Esophagus muscularis mucosa (tissue), 4 donors: ENCODE measurements around the gene SLC9C2. TPM values are rescaled to one million over a fixed set of nuclear protein-coding genes. Genes with fewer than 3 reads are reported as not detected.
A peak's percentile ranks its signal among the peaks of the same experiment; 100 is the strongest.
"Not testable (repeated sequence)": the region's sequence is repeated elsewhere in the genome, so short reads cannot be mapped to it uniquely, and the experiment has no call there.

Source experiments
- DNase-seq: peaks from one replicate; pipeline ENCODE4 v3.0.0-alpha.2; 2017; ENCODE audit errors: extremely low spot score
- H3K27ac ChIP-seq, 4 donors: fragments of 200-600 bp; sonication (generic); replicated peaks in 1 of 4; 1 replicate in 3 of 4; 2 replicates in 1 of 4; pipeline ENCODE4 v1.5.1; 2016 to 2019; ENCODE audit warnings: mild to moderate bottlenecking in 1 of 4
- H3K27me3 ChIP-seq, 4 donors: fragments of 200-600 bp; sonication (generic); one replicate each; pipeline versions ENCODE4 v1.5.1 to v1.6.0; 2016 to 2019
- H3K36me3 ChIP-seq, 4 donors: fragments of 200-600 bp; sonication (generic); one replicate each; pipeline ENCODE4 v1.5.1; 2016 to 2019
- H3K4me1 ChIP-seq, 4 donors: fragments of 200-600 bp; sonication (generic); one replicate each; pipeline ENCODE4 v1.5.1; 2016 to 2019
- H3K4me3 ChIP-seq, 4 donors: fragments of 200-600 bp; sonication (generic); 1 replicate in 2 of 4; 2 replicates in 2 of 4; pipeline ENCODE4 v1.5.1; 2016 to 2019; ENCODE audit warnings: mild to moderate bottlenecking in 4 of 4, moderate library complexity in 1 of 4
- H3K9me3 ChIP-seq, 4 donors: fragments of 200-600 bp; sonication (generic); 1 replicate in 3 of 4; 2 replicates in 1 of 4; pipeline ENCODE4 v1.5.1; 2016 to 2019
- CTCF ChIP-seq, 3 experiments: fragments of 200-600 bp in 2 of 3; fragments of 450-650 bp in 1 of 3; sonication (generic) in 2 of 3; IDR thresholded peaks; one replicate each; pipeline ENCODE4 v1.5.1; 2017 to 2019; ENCODE audit warnings: antibody characterized with exemption in 3 of 3, mild to moderate bottlenecking in 2 of 3, moderate library complexity in 1 of 3
- EP300 ChIP-seq: sonication (generic); formaldehyde crosslinking; IDR thresholded peaks from one replicate; pipeline ENCODE4 v1.6.1; 2017; ENCODE audit warnings: antibody characterized with exemption
- POLR2A ChIP-seq: fragments of 450-650 bp; IDR thresholded peaks from one replicate; pipeline ENCODE4 v1.6.1; 2017; ENCODE audit warnings: antibody characterized with exemption, moderate library complexity, mild to moderate bottlenecking, low read depth
- POLR2AphosphoS5 ChIP-seq, 2 donors: sonication (generic); formaldehyde crosslinking; IDR thresholded peaks; one replicate each; pipeline ENCODE4 v1.6.1; 2017; ENCODE audit warnings: antibody characterized with exemption in 2 of 2
- WGBS: methylation state at CpG from one replicate; pipeline ENCODE4 v1.1.5; 2018; 5-methylcytosine and 5-hydroxymethylcytosine counted together
- intact Hi-C: fragments of 100-400 bp; cut with DNase I; formaldehyde crosslinking; loops from one replicate; pipeline ENCODE4 v1.15.1; 2023
- total RNA-seq, 4 donors: library from RNA; depleted of rRNA; stranded (reverse); fragments of >200 nt; gene quantifications; one replicate each; pipeline versions ENCODE4 v1.1.0 to v1.2.1, GENCODE V29; 2016

SLC9C2 gene
- total RNA-seq, 4 donors from 2014 or later = not detected

DNA sequence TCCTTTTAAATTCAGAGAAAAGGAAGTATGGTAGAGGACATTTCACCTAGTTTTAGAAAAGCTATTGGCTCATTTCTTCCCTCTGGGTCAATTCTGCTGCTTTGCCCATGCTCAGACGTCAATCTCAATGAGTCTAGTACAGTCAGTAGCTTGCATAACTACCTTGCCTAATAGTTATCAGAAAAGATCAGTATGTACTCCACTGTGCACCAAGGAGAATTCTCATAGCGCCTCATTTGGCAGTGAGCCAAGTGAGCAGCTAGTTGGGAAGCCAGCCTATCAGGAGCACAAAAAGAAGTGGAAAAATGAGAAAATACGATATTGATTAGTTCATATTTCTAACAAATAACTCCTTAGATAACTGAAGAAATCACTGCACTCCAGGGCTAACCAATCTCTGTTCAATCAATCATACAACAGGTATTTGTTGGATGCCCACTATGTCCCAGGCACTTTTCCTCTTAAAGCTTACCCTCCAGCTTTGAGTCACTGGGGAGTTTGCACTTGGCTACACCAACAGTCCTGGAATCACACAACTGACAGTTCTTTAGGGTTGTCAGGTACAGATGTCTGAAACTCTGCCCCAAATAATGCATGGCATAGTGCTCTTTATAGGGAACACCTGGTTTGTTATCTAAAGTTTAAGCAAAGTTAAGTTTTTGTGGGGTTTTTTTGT lies 75.6 kb downstream of the SLC9C2 start:
- no peak for DNase-seq
- Histone ChIP-seq H3K4me3 (no peak overlapping the region), H3K9me3 (no peaks in the 10 kb centered on the region), H3K36me3 (no peaks in the 10 kb centered on the region), H3K27ac (no peak overlapping the region), H3K4me1 (peaks cover 4 to 14% (median 5%) of the 10 kb centered on the region in 4 donors), H3K27me3 (no peaks in the 10 kb centered on the region)
- intact Hi-C loops = no loop called here
- 57% methylated on average over 3 of the region's 3 CpGs for WGBS
- TF ChIP-seq POLR2AphosphoS5 (IDR thresholded peaks at IDR 0.05) (peak in 1 of 2 donors; percentile 43), CTCF (IDR thresholded peaks at IDR 0.05) (no peak)

GRCh38 chr1:173525926-173526325 lies 76.9 kb downstream of the SLC9C2 start:
- H3K27ac ChIP-seq = no peak overlapping the region
- intact Hi-C loops = no loop called here
- peaks cover 4 to 8% (median 5%) of the 10 kb centered on the region in 4 donors for H3K4me1 ChIP-seq
- no peak overlapping the region for H3K4me3 ChIP-seq
- no peak for DNase-seq
- H3K9me3 ChIP-seq = no peaks in the 10 kb centered on the region
- no peak for TF ChIP-seq EP300
- TF ChIP-seq POLR2A = no peak
- TF ChIP-seq CTCF (IDR thresholded peaks at IDR 0.05) = no peak
- no peak for TF ChIP-seq POLR2AphosphoS5 (IDR thresholded peaks at IDR 0.05)
- 70% methylated on average over 1 of the region's 1 CpG for WGBS
- no peaks in the 10 kb centered on the region for H3K27me3 ChIP-seq
- no peaks in the 10 kb centered on the region for H3K36me3 ChIP-seq

GRCh38 chr1:173523329-173523728 lies 79.5 kb downstream of the SLC9C2 start:
- WGBS = 96% methylated on average over 3 of the region's 3 CpGs
- no peak for DNase-seq
- H3K27me3 ChIP-seq = no peaks in the 10 kb centered on the region
- H3K9me3 ChIP-seq = no peaks in the 10 kb centered on the region
- intact Hi-C loops = no loop called here
- no peak overlapping the region for H3K27ac ChIP-seq
- peaks cover 4 to 8% (median 5%) of the 10 kb centered on the region in 4 donors for H3K4me1 ChIP-seq
- H3K36me3 ChIP-seq = no peaks in the 10 kb centered on the region
- H3K4me3 ChIP-seq = no peak overlapping the region
- no peak for TF ChIP-seq POLR2A
- no peak for TF ChIP-seq CTCF (IDR thresholded peaks at IDR 0.05)
- TF ChIP-seq EP300 = no peak
- no peak for TF ChIP-seq POLR2AphosphoS5 (IDR thresholded peaks at IDR 0.05)

DNA sequence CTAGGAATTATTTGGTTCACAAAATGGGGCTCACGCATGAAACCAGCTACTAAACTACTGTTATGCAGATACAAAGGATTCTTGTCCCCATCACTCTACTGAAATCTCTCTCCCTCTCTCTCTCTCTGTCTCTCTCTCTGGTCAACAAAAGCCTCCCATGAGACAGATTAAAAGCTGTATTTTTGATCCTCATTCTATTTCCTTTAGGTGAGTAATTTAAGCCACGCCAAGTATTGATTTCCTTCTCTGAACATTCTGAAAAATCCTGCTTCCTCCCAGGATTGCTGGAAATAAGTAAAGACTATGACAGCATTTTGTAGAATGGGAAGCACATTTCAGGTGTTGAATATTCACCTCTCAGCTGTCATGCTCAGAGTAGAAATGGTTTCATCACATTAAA lies 82.1 kb downstream of the SLC9C2 start:
- intact Hi-C loops = no loop called here

GRCh38 chr1:173514503-173514902 lies 88.4 kb downstream of the SLC9C2 start:
- DNase-seq, H3K4me1 ChIP-seq, H3K36me3 ChIP-seq, intact Hi-C loops, H3K4me3 ChIP-seq, H3K27me3 ChIP-seq, H3K27ac ChIP-seq, H3K9me3 ChIP-seq: not testable (repeated sequence)
- WGBS = 86% methylated on average over 1 of the region's 1 CpG

More for the DNA sequence above, 82.1 kb downstream of the SLC9C2 start:
- Histone ChIP-seq H3K27ac (no peak overlapping the region), H3K4me3 (no peak overlapping the region), H3K4me1 (no peaks in the 10 kb centered on the region), H3K27me3 (no peaks in the 10 kb centered on the region), H3K36me3 (no peaks in the 10 kb centered on the region), H3K9me3 (no peaks in the 10 kb centered on the region)
- DNase-seq = no peak
- 85% methylated on average over 2 of the region's 2 CpGs for WGBS
- no peak for TF ChIP-seq POLR2AphosphoS5 (IDR thresholded peaks at IDR 0.05)
- TF ChIP-seq CTCF (IDR thresholded peaks at IDR 0.05) = no peak
- no peak for TF ChIP-seq EP300
- no peak for TF ChIP-seq POLR2A
